Measurements from ENCODE around the gene KCNIP1.

GRCh38 chr5:170611449-170612090, 107.8 kb downstream of the KCNIP1 start:
- TF ChIP-seq POLR2A (IDR thresholded peaks at IDR 0.05), result no peak
- no peak for TF ChIP-seq CTCF (IDR thresholded peaks at IDR 0.05 in 8 of 11, conservative IDR thresholded peaks at IDR 0.05 in 3 of 11)
